NOMO-1 (cell line): ENCODE measurements around the gene ANKRD34B.

Experiments used
- DNase-seq, 2 experiments: peaks; one replicate each; lab custom pipeline; 2025; ENCODE audit not compliant: unreplicated experiment in 2 of 2; lab: John Stamatoyannopoulos, UW

ANKRD34B gene

GRCh38 chr5:80573062-80573461 lies 3.0 kb upstream of the ANKRD34B start:
- DNase-seq = no peak

DNA sequence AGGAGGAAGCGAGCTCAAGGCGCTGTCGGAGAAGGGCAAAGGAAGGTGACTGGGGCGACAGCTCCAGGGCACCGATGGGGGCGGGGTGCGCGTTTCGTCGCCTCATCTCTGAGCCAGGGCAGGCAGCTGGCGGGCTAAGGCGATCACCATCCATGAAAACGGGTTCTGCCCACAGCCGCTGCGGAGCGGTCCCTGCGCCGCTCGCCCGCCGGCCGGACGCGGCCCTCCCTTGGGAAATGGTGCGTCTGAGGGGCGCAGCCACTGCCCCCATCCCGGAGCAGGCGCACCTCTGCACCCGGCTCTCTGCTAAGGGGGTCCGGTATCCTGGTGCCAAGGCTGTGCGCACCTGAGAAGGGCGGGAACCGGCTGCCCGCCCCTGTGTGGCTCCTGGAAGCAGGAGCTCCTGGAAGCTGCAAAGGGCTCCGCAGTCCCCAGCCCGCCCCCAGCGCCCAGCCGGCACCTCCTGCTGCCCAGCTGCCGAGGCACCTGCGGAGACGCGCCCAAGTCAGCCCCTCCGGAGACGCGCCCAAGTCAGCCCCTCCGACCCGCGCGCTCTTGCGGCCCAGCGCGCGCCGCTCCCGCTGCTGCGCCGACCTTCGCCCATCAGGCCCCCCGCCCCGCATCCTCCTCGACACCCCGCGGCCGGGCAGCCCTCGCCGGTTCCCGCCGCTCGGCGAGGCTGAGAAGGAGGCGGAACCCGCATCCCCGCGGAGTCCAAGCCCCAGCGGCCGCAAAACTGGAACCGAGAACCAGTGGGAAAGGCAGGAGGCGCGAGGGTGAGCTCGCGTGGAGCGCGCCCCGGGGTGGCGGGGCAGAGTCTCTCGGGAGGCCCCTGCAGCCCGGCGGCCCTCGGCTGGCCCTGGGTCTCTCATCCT lies 757 bp downstream of the ANKRD34B start:
- peak; percentile 8 to 29 for DNase-seq

DNA sequence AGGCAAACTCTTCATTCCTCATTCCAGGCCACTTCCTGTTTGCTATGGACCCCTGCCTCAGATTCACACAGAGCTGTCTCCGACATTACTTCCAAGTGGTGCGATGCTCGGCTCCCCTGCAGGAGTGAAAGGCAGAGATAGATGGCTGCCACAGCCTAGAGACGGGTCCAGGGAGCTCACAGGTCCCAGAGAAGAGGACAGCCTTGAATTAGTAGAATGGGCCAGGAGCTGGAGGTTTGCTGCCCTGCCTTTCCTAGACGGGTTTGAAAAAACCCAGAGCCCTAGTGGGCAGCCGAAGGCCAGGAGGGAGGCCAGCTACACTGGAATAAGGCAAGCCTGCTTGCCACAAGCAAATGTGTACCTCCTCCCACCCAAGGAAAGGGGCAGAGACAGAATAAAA lies 1.8 kb downstream of the ANKRD34B start:
- DNase-seq = no peak

DNA sequence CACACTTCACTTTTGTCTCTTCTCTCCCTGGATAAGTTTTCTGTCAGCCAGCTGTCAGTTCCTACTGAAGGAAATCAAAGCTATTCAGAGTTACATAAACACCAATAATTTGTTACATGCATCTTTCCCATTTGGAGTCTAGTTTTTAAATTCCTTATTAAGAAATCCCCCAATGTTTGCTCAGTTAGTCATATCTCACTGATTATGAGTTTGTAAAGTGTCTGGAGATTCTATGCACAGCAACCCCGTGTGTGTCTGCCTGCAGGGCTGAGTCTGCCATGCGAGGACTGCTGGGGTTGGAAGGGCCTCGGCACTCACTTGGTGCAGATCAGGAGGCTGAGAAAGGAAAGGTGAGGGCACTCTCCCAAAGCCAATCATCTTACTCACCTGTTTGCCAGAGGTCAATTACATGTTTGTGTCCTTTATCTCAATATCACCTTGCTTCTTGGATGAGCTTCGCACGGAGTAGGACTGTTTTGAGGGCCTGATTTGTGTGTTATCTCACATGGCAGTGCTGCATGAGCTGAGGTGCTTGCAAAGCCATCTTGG lies 3.3 kb downstream of the ANKRD34B start:
- DNase-seq = no peak

DNA sequence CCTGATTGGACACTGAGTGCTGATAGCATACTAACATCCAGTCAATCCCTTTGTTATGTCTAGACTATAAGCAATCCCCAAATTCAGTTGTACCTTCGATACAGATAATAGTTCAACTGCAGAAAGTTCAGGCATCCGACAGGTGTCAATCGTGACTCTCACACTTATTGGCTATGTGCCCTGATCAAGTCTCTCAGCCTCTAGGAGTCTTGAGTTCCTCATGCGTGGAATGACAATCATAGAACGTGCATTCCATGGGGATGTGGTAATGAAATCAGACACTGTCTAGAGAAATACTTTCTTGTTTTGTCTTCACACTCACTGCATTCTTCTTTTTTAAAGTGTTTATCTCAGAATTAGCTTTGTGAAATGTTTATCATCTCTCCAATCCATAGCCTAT lies 4.8 kb downstream of the ANKRD34B start:
- DNase-seq = no peak

DNA sequence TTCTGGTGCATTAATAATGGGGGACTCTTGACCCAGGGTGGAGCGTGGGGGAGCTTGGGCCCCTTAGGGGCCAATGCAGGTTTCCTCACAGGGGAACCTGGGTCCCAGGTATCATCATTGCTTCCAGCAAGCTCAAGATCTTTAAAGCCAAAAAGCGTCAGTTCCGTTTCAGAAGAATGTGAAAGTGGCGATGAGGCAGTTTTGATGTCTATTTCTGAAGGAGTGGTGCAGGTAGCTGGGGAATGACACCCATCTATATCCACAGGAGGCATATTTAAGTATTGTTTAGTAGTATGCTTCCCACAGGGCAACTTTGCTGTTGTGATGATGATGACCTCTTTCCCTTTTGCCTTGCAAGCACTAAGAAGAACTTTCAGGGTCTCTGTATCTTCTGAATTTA lies 10.8 kb downstream of the ANKRD34B start:
- no peak for DNase-seq

DNA sequence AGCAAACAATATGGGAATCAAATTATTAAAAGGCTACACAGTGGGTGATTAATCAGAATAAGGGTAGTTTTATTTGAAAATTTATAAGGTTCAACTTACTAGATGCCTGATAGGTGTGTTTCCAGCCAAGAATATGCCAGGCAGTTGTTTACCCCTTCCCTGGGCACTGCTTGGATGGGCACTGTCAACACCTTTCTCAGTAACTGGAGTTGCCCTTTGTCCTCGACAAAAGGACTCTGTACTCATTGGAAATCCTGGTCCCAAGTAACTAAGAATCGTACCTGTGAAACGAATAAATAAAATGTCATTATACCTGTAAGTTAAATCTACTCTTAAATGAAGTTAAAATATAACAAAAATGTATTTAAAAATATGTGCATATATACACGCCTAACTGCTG lies 15.0 kb downstream of the ANKRD34B start:
- no peak for DNase-seq

DNA sequence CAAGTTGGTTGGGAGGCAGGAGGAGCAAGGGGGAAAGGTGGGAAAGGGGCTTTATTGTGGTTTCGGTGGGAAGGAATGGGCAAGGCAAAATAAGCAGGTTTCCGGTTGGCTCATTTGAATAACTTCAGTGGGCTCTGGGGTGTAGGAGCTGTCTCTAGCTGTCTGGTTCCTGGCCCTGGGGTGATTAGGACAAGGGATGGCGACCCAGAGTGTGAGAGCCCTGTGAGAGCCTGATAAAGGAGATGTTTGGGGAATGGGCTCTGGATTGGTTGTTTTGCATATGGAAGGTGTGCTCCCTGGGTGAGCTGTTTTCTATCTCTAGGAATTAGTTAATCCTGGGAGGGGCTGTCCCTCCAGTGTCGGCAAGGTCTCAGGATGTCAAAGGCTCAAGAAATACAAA lies 15.4 kb downstream of the ANKRD34B start:
- DNase-seq = no peak

GRCh38 chr5:80541392-80541791 lies 28.7 kb downstream of the ANKRD34B start:
- no peak for DNase-seq

GRCh38 chr5:80540691-80541090 lies 29.4 kb downstream of the ANKRD34B start:
- no peak for DNase-seq

DNA sequence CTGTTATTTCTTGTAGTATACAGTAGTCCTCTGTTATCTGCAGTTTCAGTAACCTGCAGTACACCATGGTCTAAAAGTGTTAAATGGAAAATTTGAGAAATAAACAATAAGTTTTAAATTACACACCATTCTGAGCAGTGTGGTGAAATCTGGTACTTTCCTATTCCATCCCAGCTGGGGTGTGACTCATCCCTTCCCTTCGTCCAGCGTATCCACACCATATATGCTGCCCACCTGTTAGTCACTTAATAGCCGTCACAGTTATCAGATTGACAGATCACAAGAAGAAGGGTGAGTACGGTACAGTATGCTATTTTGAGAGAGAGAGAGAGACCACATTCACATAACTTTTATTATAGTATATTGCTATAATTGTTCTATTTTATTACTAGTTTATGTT lies 53.3 kb downstream of the ANKRD34B start:
- DNase-seq = no peak

DNA sequence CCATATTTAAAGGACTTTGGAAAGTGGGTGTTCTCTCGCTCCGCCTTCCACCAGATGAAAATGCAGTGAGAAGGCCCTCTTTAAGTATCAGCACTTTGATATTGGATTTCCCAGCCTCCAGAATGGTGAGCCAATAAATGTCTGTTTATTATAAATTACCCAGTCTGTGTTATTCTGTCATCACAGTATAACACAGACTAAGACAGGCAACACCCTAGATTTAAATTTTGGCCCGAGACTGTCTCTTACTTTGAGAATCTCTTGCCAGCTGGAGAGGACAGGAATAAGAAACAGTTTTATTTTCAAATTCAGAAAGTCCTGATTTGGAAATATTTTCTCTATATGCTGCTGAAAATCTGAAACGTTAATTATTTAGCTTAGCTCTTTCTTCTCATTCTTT lies 60.7 kb downstream of the ANKRD34B start:
- DNase-seq = no peak

- DNase-seq = peak in 1 of 2 experiments; percentile 13
These were observed 61.2 kb downstream of the ANKRD34B start for GRCh38 chr5:80508844-80509243.

- DNase-seq = no peak
These were observed 62.4 kb downstream of the ANKRD34B start for GRCh38 chr5:80507663-80508062.
